Measurements from ENCODE around the gene ZNF679.
A peak's percentile ranks its signal among the peaks of the same experiment; 100 is the strongest.
"Not testable (repeated sequence)": the region's sequence is repeated elsewhere in the genome, so short reads cannot be mapped to it uniquely, and the experiment has no call there.

The ZNF679 gene

GRCh38 chr7:64312826-64313225 lies 84.6 kb downstream of the ZNF679 start:
- DNase-seq: no peak

GRCh38 chr7:64313740-64314491 lies 85.6 kb downstream of the ZNF679 start, which contains the start of gene ZNF736:
TSS of gene ZNF736 (plus strand) at chr7:64313961. CDS start at chr7:64314151, 190 bp downstream.
- peak; percentile 74 for DNase-seq

DNA sequence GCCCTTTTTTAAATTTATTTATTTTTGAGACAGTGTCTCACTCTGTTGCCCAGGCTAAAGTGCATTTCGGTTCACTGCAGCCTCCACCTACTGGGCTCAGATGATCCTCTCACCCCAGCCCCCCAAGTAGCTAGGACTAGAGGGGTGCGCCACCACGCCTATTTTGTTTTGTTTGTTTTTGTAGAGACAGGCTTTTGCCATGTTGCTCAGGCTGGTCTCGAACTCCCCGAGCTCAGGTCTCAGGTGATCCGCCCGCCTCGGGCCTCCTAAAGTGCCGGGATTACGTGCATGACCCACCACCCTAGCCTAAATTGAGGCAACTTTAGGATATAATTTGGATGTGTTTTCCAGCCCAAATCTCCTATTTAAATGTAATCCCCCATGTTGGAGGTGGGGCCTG lies 86.3 kb downstream of the ZNF679 start:
- no peak for DNase-seq

DNA sequence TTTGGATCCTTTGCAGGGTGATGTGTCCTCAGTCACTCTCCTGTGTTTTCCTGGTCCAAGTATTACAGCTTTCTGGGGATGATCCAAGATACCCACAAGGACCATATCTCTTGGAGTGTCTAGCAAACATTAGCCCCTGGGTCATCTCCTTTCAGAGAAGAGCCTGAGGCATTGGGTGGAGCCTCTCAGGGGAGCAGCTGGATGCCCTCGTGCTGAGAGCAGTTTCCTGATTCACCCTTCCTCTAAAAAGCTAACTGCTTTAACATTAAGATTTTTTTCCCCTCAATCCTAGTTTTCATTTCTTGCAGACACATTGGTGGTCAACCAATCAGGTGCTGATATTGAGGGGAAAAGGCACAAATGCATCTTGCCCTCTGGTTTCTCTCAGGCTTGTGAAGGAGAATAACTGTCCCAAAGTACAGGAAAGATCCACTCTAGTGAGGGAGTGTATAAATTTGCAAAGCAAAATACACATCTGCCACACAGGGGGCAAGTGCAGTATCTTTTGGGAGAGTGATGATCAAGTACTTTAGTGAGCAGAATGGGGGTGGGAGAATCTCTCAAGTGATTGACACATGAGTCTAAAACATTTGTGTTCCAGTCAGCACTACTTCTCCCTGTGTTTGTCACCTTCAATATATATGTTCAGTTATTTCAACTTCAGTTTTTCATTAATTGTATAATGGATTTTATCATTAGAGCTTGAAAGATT lies 87.9 kb downstream of the ZNF679 start:
- not testable (repeated sequence) for DNase-seq
